ENCODE measurements around the gene ZNF618.
A peak's percentile ranks its signal among the peaks of the same experiment; 100 is the strongest.

ZNF618 gene

DNA sequence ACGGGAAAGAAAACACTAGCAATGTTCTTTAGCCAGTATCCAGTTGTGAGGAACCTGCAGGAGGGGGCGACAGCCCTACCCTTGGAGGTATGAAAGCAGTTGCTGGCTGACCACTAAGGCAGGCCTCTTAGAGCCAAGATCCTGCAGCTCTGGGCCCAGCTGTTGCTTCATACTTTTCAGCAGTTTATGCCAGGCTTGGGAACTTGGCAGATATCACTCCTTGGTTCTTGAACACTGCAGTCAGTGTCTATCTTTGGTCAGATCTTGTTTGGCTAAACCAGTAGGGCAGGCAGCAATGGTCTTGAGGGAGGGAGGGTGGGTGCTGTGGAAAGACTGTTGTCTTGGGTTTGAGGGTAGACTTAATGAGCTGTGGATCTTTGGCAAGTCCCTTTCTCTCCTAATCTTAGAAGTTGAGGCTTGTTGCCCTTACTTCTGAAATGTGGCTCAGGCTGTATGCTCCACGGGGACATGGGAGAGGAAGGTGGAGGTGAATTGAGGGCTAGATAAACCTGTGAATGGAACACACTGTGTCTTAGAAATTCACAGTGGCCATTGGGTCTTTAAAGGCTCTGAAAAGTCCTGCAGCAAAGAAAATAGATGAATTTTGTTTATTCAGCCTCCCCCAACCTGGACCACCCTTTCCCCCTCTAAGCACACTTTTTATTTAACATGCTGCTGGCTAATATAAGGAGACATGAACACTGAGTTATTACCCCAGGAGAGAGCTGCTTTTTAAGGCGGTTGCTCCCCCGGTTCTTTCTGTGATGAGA, 37.5 kb downstream of the ZNF618 start:
- peak; percentile 10 for DNase-seq

DNA sequence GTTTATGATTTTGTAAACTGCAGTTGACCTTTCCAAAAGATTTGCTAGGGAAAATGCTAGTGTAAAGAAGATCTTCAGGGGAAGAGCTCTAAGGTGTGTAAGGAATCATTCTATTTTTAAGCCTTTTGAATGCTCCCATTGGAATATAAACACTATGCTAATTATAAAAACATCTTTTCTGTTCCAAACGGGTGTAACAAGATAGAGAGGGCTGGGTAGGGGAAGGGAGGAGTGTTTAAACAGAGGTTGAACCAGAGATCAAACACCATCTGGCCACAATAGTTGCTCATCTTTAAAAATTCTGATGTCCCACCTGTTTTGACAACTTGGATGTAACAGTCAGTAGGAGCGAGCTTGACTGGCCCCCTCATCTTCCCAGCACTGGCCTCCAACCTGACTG, 38.4 kb downstream of the ZNF618 start:
- DNase-seq = no peak

DNA sequence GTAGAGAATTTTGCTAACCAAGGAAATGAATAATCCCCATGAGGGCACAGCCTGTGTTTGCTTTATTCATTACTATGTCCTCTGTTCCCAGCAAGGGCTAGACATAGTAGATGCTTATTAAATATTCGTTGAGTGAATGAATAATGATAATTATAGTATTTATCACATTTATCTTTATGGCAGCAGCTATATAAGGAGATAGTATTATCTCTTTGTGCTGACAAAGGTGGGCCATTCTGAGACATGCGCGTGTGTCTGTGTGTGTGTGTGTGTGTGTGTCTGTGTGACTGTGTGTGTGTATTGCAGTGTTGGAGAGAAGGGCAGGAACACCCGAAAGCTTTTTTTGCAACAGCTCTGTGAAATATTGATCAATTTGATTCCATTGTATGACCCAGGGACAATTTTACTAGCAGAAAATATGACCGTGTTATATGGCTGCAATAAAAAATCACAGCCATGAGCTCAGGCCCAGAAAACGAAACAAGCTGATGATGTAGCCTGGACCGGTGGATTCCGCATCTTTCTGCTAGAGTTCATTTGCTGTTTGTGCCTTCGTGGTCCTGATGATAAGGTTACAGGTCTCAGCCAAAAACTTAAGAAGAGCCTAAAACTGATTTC, 39.8 kb downstream of the ZNF618 start:
- no peak for DNase-seq

DNA sequence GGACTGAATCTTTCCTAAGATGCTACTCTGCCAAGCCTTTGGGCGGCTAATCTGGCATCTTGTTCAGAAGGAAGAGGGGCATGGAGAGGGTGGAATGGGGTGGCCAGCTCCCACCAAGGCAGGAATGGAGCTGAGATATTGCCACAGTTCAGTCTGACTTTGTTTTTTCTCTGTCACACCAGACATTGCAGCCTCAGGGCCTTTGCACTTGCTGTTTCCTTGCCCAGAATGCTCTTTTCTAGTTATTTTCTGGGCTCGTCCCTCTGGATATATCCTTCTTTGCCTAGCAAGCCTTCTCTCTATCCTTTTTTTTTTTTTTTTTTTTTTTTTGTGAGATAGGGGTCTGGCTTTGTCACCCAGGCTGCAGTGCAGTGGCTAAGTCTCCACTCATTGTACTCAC, 40.8 kb downstream of the ZNF618 start:
- no peak for DNase-seq

DNA sequence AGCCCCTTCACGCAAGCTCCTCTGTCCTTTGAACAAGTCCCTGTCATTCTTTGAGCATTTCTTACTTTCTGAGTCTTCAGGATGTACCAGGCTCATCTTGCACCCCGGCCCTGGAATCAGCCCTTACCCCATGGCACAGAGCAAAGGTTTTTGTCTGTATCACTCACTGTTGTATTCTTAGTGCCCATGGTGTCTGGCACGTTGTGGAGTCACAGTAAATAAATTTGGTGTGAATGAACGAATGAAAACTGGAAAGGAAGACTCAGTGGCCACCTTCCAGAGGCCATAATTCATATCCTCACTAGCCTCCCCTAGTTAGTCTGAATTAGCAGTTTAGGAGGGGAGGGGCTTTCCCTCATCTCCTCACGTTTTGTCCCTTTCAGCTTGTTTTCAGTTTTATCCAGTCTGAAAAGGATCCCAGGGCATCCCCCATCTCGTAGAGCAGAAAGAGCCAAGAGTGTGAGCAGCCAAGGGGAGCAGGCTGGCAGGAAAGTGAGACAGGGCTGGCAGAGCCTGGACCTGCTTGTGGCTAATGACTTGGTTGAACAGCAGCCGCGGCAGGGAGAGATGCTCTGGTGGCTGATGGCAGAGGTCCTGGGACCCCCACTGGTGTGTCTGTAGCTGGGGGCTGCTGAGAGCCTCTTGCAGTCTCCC, 42.7 kb downstream of the ZNF618 start:
- no peak for DNase-seq

DNA sequence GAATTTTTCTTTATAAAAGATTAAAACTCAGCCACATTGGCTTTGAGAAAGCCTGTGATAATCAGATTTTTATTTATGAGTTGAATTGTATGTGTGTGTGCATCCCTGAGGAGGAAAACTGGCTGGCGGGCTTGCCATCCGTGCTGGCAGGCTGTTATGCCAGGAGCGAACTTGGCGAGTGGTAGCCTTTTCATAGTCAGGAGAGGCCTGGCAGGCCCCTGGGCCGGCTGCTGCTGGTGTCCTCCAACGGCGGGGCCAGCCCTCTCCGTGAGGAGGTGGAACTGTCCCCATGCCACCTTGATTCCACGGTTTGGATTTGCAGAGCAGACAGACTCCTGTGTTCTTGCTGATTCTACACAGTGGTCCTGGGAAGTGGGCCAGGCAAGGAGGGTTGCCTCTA, 43.3 kb downstream of the ZNF618 start:
- no peak for DNase-seq

DNA sequence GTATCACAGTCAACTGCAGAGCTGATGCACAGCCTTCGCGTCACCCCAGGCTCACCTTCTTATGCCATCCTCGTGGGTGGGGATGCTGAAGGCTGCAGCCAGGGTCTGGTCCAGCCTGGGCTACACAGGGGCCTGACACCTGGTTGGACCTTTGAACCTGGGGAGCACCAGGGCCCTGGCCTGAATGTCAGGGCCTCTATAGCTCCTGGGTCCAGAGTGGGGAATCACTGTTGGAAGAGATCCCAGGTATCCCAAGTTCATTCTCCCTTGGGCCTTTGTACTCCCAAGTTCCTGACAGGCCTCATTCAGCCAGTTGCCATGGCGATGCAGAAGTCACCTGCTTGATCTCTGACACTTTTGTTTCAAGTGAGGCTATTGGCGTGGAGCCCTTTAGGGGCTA, 43.8 kb downstream of the ZNF618 start:
- DNase-seq = no peak

DNA sequence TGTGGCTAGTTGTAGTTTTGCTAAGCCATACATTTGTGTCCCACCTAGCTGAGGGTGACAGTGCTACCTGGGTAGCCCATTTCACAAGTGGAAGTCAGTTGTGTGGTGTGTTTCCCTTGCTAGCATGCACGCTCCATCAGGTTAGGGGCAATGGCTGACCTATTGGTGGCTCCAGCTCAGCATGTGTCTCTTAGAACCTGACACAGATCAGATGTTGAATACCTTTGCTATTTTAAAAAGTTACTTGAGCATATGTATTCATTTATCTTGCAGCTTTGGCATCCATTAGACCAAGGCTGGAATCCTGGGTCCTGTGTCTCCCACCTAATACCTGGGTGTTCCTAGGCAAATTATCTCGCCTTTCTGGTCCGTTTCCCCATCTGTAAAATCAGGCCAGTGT, 44.8 kb downstream of the ZNF618 start:
- DNase-seq = no peak

DNA sequence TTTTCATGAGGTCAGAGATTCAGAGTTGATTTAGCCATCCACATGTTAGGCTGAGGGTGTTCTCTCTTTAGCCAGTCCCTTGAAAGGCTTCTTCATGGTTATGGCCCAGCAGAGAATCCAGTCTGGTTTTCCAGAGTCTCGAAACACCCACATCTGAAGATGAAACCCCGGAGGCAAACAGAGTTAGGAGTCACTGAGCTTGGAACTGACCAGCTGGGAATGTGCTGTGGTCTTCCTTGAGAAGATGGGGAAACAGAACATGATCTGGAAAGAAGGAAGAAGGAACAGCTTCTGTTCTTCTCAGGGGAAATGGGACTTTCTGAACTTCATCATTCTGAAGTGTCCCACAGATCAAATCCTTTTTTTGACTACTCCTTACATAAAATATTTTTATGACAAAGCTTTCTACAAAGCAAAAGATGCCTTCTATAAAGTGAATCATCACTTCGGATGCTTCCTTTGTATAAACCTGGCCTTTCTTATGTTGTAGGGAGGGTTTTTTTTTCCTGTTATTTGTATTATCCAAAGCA, 45.4 kb downstream of the ZNF618 start:
- no peak for DNase-seq

DNA sequence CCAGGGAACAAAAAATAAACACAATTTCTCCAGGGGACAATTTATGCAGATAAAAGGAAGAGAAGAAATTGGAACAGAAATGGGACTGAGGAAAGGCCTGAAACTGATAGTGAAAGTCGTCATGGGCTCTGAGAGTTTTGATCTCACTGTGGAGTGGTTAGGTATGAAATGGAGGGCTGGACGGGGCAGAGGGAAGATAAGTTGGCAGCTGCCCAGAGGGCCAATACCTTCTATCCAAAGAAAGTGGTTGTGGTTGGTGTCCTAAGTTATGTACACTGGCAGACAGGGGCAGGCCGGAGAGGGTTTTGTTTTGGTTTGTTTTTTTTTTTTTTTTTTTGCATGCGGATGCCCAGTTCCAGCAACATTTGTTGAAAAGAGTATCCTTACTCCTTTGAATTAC, 46.1 kb downstream of the ZNF618 start:
- DNase-seq = peak; percentile 60

DNA sequence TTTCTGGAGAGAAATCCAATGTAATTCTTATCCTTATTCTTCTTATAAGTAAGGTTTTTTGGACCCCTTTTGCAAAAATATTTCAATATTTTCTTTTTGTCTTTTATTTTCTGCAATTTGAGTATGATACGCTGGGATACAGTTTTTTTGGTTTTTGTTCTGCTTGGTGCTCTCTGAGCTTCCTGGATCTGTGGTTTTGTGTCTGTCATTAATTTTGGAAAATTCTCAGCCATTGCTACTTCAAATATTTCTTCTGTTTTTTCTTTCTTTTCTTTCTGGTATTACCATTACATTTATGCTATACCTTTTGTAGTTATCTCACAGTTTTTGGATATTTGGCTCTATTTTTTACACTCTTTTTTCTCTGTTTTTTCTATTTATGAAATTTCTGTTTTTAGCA, 50.1 kb downstream of the ZNF618 start:
- DNase-seq = no peak

DNA sequence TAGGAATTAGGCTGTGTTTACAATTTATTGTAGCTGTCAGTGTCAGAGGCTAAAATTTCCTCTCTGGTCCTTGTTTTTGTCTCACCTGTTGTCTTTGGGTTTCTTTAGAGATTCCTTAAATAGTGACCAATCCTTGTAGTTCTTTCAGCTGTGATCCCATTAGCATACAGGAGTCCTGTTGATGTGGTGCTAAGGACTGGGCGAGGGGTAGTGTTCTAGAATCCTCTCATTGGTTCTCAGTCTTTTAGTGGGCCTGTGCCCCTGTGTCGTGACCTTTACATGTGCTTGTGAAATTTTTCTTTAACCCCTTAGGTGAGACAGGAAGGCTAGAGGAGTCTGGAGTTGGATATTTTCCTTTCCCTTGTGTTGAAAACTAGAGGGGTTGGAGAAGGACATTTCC, 51.2 kb downstream of the ZNF618 start:
- no peak for DNase-seq

DNA sequence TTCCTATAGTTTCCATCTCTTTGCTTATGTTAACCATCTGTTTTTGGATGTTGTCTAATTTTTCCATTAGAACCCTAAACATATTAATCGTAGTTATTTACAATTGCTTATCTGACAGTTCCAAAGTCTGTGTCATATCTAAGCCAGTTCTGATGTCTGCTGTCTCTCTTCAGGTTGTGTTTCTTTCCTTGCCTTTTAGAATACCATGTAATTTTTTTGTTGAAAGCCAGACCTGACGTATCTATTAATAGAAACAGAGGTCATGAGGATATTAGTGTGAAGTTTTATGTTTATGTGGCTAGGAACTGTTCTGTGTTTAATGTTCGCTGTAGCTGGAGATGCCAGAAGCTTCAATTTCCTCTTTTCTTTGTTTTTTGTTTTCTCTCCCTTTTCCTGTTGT, 52.2 kb downstream of the ZNF618 start:
- DNase-seq = no peak

DNA sequence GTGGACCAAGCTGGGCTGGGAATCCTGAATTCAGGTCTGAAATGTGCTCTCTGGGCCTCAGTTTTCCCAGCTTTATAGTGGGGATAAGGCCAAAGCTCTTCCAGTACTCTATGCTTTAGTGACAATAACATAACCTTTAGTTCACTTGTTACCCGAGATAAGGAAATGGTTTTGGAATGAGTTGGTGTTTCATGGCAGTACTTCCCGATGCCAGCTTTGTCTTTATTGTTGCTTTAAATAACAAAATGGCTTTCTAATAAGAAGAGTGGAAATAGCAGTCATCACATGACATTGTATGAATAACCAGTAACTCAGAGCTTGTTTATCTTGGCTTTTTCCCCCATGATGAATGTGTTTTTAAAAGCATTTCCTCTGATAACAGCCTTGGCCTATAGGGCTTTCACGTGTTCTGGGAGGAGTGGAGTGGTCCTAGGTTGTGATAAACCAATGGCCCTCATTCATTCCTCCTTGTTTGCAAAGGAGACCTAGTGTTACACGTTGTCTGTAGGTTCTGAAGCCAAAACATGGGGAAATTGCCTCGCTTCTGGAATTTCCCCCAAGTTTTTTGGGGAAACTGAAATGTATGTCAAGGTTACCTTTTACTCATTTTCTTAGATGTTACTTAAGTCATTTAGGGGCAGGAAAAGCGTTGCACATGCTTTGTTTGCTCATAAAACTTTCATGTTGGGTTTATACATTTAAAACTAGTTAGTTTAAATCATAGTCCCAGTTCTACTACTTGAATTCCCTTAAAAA, 53.7 kb downstream of the ZNF618 start:
- DNase-seq = no peak

DNA sequence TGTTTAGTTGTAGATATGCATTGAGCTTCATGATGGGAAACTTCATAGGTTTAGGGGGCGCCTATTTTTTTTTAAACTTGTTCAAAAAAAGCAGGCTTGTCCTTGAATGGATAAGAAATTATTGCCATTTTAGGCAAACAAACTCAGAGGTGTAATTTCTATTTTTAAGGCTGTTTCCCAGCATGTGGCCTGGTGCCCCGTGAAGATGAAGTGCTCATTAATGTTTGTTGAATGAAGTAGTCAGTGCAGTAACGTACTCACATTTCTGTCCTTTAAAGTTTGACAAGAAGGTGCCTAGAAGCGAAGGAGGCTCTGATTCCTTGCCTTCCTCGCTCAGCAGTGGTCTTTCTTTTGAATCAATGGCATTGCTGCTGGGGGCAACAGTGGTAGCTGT, 54.3 kb downstream of the ZNF618 start:
- DNase-seq = no peak

DNA sequence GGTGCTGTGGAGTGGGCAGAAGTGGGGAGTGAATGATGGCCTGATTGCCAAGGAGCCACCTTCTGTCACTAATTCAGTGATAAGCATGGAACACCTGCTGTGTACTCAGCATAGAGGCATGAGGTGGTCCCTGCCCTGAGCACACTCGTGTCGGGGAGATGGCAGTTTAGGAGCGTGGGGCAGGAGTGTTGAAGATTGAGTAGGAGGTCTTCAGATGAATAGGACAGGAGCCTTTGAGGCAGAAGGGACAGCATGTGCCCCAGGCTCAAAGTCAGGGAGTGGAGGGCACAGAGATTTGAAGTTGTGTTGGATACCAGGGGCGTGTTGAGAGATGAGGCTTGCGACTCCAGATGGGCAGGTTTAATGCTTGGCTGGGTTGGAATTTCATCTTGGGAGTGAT, 55.0 kb downstream of the ZNF618 start:
- DNase-seq = no peak

DNA sequence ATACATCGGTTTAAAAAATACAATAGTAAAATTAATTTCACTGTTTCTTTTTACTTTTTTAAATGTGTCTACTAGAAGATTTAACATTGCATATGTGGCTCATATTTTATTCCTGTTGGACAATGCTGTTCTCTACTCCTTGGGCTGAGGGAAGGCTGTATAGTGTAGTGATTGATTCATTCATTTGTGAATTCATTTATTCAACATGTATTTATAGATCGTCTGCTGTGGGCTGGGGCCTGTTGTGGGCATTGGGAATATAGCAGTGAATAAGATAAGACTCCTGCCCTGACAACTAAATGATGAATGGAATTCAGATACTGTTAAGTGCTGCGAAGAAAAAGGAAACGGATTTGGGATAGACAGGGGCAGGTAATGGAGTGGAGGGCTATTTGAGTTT, 55.7 kb downstream of the ZNF618 start:
- DNase-seq = no peak

DNA sequence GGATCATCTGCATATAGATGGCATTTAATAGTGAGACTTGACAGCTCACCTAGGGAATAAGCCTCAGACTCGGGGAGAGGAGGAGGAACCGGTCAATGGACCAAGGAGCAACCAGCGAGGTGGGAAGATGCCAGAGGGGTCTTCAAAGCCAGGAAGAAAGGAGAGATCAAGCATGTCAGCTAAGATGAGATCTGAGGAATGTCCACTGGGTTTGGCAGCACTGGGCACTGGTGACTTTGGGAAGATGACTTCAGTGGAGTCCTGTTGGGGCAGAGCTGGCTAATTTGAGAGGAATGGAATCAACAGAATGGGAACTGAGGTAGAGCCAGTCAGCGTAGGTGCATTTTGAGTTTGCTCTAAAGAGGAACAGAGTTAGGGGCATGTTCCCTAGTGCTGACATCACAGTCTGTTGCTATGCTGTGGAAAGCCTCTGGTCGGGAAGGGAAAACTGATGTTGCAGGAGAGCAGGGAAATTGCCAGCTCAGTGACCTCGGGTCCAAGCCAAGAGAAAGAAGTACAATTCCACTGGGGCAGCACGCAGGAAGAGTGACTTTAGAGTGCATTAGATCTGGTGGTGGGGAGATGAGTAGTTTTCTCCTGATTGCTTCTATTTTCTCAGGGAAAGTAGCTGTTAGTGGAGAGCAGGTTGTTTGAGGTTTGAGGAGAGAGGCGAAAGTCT, 56.9 kb downstream of the ZNF618 start:
- no peak for DNase-seq

DNA sequence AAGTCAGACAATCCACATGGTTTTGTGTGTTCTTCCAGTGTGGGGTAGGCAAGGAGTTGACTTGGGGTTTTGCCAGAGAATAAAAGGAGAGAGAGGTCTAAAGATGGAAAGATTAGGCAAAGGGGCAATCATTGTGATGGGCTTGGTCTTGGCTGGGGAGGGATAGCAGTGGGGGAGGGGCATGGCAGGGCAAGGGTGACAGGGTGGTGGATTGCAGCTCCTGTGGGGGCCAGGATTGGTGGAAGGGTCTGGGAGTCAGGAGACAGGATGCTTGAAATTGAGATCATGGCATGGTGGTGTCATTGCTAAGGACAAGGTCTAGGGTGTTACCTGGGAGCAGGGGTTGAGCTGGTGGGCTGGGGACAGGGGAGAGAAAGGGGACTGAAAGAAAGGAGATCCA, 57.6 kb downstream of the ZNF618 start:
- DNase-seq = no peak

DNA sequence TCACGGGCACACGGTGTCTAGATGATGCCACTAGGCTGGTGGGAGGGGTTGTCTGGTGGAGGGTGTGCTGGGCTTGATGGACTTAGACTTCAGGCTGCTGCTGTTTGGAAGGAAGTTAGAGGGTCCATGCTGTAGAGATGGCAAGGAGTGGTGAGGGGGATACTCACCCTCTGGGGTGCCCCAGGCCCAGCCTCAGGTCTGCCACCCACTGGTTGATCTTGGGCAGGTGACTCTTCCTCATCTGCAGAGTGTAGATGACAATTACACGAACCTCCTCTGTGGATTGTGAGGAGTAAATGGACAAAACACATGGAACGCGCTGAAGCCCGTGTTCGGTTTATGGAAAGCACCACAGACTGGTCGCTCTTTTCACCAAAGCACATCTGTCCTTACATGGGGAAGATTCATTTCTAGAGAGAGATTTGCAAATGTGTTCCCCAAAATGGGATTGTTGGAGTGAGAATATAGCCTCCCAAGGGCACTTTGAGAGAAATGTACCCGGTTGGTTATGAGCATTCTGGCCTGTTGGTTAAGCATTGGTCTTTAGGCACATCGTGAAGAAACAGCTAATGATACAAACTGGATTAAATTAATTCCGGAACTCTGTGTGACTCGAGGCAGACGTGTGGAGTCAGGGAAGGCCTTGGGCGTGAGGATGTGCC, 58.2 kb downstream of the ZNF618 start:
- DNase-seq = no peak

DNA sequence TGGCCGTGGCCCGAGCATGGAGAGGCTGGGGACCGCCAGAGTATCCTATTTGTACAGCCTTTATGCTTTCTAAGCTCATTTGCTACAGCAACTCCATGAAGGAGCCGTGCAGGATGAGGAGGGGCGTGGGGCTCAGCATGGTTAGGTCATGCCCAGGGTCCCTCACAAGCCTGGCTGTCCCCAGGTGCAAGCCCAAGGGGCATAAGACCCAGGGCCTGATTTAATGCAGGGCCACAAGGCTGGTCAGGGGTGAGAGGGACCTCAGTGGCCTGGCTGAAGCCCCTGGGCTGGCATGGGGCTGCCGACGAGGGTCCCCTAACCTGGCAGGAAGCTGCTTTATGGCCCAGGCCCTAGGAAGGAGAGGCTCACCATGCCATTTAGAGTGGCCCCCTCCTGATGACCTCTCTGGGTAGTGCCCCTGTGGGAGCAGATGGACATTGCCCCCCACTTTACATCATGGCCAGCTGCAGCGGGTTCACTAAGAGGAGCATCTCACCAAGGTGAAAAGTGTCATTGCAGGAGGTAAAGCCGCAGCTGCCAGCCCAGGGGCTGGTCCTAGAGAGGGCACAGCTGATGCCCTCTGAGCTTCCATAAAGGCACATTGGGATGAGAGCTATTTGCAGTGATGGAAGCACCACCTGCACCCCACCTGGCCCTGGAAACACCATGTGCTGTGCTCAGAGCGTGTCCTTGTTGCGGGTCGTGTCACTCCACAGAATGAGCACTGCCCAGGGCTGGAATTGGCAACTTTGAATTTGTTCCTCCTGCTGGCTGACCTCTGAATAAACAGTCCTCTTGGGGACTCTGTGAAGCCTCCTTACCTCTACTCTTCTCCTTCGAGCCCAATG, 58.9 kb downstream of the ZNF618 start:
- no peak for DNase-seq
